OCI-LY3 (cell line): ENCODE measurements around the gene KCNG3.

Experiments used
- EZH2phosphoT487 ChIP-seq: fragments of 200-600 bp; shearing (Covaris generic); IDR thresholded peaks from 2 replicates; pipeline ENCODE4 v1.6.1; 2018; ENCODE audit warnings: antibody characterized with exemption, mixed run types, low read depth
- TF ChIP-seq, protein P1 (sequence below): fragments of 200-600, 300-600 bp; sonication (generic); IDR thresholded peaks from 2 replicates; pipeline ENCODE4 v1.5.1; 2014; ENCODE audit warnings: antibody characterized with exemption, low read length, low read depth

DNA sequence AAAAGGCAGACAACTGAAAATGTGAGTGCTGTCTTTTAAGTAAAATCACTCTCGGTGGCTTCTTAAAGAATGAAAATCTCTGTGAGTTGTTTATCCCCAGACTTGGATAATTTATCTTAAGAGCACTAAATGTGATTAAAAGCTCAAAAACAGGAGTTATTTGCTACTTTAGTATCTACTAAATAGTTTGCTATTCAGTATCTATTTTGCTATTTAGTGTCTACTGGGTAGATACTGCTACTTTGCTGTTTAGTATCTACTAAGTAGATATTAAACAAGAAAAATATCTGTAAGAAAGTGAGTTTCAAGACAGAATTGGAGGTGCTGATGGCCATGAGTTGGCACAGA, 1.4 kb upstream of the KCNG3 start:
- TF ChIP-seq, protein P1, sequence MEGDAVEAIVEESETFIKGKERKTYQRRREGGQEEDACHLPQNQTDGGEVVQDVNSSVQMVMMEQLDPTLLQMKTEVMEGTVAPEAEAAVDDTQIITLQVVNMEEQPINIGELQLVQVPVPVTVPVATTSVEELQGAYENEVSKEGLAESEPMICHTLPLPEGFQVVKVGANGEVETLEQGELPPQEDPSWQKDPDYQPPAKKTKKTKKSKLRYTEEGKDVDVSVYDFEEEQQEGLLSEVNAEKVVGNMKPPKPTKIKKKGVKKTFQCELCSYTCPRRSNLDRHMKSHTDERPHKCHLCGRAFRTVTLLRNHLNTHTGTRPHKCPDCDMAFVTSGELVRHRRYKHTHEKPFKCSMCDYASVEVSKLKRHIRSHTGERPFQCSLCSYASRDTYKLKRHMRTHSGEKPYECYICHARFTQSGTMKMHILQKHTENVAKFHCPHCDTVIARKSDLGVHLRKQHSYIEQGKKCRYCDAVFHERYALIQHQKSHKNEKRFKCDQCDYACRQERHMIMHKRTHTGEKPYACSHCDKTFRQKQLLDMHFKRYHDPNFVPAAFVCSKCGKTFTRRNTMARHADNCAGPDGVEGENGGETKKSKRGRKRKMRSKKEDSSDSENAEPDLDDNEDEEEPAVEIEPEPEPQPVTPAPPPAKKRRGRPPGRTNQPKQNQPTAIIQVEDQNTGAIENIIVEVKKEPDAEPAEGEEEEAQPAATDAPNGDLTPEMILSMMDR, result no peak
- no peak for TF ChIP-seq EZH2phosphoT487
